H54 (cell line): ENCODE data around the gene SLC6A4.
"Not testable (repeated sequence)": the region's sequence is repeated elsewhere in the genome, so short reads cannot be mapped to it uniquely, and the experiment has no call there.

ENCODE experiments used
- DNase-seq: peaks from one replicate; pipeline ENCODE4 v3.0.0; 2011; ENCODE audit warnings: low spot score, mixed read lengths; ENCODE audit not compliant: insufficient read length
- FAIRE-seq: peaks from 3 replicates; lab custom pipeline; 2011; peaks lifted over from hg19 to GRCh38; lab: Jason Lieb, UNC
- POLR2A ChIP-seq: IDR thresholded peaks from 2 replicates; pipeline ENCODE4 v1.6.1; 2011; ENCODE audit warnings: low read depth, mild to moderate bottlenecking, low read length

SLC6A4 gene

DNA sequence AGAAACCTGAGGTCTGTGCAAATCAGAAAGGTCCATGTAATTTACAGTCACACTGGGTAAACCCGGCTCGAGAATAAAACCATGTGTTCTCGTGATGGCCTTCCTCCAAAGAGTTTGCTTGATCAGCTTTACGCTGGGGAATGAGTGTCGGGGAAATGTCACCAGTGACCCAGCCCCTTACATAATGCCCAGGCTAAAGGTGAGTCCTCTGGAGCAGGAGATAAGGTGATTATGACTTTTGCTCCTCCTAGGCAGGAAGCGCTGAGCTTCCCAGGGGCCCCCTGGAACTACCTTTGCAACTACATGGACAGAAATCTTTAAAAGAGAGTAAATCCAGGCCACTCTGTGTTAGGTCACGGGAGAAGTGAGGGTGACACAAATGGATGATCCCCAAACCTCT lies 15.7 kb downstream of the SLC6A4 start:
- no peak for FAIRE-seq
- TF ChIP-seq POLR2A, result no peak
- no peak for DNase-seq

- FAIRE-seq (no peak), DNase-seq (no peak)
- TF ChIP-seq POLR2A, result no peak
Observed at GRCh38 chr17:30219315-30219714, 16.2 kb downstream of the SLC6A4 start.

DNA sequence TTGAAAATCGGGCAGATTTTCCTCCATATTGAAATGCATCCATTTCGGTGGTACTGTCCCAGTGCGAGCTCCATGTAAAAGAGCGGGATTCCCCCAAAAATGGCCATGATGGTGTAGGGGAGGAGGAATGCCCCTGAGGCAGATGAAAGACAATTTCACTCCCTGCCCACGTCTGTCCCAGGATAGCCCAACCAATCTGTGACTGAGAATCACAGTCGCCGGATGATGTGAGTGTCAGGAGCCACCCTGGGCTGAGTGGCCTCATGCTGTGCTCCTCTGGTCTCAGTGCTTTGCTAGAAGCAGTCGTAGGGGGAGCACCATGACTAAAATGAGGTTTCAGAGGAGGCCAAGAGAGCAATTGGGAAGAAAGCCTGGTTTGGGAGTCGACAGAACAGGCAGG lies 16.7 kb downstream of the SLC6A4 start:
- no peak for FAIRE-seq
- DNase-seq, result no peak
- TF ChIP-seq POLR2A, result no peak

DNA sequence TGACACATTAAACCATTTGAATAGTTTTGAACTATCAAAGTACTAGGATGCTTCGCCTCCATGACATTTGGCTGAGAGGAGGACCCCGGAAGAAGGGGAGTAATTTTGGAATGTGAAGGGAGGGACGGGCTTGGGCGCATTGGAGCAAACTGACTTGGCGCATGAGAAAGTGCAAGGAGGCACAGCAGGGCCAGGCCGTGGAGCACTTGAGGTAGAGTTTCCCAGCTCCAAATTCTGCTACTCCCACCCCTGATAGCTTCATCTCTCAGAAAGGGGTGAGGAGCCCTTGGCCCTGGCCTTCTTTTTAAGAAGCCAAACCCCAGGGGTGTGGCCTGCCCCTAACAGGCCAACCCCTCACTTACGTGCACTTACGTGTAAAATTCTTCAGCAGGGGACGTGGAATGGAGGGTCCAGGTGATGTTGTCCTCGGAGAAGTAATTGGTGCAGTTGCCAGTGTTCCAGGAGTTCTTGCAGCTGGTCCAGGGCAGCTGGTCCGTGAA lies 17.7 kb downstream of the SLC6A4 start:
- no peak for DNase-seq
- TF ChIP-seq POLR2A, result no peak
- no peak for FAIRE-seq

DNA sequence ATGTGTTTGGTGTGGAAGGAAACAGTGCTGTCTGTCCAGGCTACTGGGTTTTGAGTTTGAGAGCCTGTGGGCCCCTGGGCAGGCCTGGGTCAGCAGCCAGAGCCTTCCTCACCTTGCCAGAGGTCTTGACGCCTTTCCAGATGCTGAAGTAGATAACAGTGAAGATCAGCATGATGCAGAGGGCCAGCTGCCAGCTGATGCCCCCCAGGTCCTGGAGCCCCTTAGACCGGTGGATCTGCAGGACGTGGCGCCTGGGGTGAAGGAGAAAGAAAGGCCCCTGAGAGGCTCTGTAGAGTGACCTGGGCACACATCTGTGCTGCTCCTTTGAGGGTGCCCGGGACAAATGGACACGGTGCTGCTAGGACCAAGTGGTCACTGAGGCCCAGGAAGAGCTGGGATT lies 18.4 kb downstream of the SLC6A4 start:
- no peak for DNase-seq
- TF ChIP-seq POLR2A, result no peak
- FAIRE-seq, result no peak

DNA sequence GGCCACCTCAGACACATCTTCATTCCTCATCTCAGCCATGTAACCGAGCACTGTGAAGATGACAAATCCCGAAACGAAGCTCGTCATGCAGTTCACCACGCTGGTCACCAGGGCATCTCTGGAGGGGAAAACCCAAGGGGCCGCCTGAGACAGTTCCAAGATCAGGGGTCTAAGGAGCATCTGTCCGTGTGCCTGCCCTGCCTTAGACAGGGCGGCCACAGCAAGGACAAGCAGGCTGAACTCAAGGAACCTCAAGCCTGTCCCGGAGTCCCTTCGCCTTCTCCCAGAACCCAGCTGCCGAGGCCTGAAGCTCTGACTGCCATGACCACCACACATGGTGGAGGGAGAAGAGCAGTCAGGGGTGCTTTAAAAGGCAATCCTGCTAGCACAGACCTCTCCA lies 22.7 kb downstream of the SLC6A4 start:
- DNase-seq, result no peak
- no peak for FAIRE-seq
- TF ChIP-seq POLR2A, result no peak

- TF ChIP-seq POLR2A, result no peak
- no peak for FAIRE-seq
- DNase-seq, result no peak
Observed at GRCh38 chr17:30211371-30211770, 24.1 kb downstream of the SLC6A4 start.

DNA sequence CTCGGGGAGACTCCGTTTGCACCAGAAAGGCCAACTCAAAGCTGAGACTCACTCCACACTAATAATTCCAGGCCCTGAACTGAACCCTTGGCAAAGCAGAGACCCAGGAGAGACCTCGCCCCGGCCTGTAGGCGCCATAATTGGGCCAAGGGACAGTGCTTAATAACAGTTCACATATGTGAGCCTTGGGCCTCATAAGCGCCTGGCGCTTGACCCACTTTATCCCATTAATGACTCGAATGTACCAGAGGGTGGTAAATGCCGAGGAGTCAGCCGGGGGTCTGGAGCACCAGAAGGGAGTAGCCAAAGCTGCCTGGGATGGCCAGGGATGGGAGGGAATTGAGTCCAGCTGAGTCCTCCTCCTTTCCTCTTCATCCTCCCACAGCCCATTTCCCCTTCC lies 24.6 kb downstream of the SLC6A4 start:
- no peak for TF ChIP-seq POLR2A
- no peak for DNase-seq
- no peak for FAIRE-seq

DNA sequence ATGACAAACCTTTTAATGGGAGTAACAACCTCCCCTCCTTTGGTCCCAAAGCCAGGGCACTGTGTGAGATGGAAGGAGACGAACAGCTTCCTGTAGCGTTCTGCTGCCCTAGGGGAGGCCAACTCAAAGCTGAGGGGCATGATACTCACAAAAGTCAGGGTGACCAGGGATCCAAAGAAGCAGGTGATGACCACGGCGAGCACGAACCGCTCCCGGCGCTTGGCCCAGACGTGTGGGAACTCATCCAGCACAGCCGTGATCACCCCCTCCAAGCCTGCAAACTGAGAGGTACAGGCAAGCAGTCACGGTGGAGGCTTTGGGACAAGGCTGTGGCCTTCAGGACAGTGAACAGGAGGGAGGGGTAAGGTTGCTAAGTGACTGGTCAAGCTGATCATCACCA lies 25.1 kb downstream of the SLC6A4 start:
- DNase-seq, result no peak
- no peak for FAIRE-seq
- no peak for TF ChIP-seq POLR2A

DNA sequence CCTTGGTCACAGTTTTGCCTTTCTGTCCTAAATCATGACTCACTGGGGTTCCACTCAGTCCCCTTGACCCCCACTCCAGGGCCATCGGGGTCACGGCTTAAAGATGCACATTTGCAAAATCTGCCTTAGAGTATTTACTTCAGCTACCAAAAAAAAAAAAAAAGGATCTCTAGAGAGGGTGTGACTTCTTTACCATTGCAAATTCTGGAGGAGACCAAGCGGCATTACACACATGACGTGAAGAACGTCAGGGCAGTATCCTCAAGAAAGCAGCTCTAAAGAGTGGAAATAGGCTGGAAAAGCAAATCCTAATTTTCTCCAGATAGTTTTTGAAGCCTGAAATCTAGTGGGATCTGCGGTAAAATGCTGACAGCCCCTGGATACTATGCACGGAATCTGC lies 25.6 kb downstream of the SLC6A4 start:
- no peak for TF ChIP-seq POLR2A
- FAIRE-seq, result no peak

DNA sequence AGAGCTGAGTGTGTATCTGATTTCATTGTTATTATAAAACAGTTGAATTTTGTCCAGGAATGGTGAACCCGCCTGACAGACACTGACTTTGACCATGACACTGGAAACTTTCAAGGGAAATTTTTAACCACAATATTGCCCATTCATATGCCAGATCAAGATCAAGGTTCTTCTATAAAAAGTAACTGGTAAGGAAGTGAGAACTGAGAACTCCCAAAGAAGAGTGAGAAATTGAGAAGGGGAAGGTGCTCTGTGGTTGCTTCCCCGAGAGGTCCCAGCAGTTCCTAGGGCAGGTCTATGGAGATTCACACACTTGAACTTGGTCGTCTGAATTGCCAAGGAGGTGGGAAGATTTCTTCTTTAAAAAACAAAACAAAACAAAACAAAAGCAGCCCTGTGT lies 27.3 kb downstream of the SLC6A4 start:
- FAIRE-seq, result no peak
- no peak for TF ChIP-seq POLR2A

More for the DNA sequence above, 25.6 kb downstream of the SLC6A4 start:
- DNase-seq, result no peak

GRCh38 chr17:30207655-30208054 lies 27.8 kb downstream of the SLC6A4 start:
- no peak for FAIRE-seq
- TF ChIP-seq POLR2A, result no peak

More for the DNA sequence above, 27.3 kb downstream of the SLC6A4 start:
- DNase-seq, result no peak

DNA sequence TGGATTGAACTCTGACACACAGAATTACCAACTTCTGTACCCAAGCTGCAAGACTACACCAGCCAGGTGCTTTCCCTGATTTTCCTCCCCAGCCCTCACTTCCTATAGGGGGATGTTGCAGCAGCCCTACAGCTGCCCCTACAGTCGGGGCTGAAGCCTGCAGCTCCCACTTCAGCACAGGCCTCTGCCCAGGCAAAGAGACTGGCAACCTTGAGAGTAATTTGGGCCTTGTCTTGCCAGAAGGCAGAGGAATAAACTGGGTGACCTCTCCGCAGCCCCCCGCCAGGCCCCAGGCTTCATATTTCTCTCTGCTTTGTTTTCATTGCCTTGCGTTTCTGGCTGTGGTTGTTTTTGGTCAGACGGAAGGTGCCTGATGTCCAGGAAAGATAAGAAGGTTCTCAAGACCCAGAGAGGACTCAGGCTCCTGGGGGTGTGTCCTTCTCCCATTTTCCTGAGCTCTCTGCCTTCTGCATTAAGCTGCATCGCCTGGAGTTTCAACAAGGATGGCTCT lies 32.0 kb downstream of the SLC6A4 start:
- no peak for FAIRE-seq
- DNase-seq, result no peak
- TF ChIP-seq POLR2A, result no peak

More at GRCh38 chr17:30207655-30208054, 27.8 kb downstream of the SLC6A4 start:
- no peak for DNase-seq

- FAIRE-seq, DNase-seq: not testable (repeated sequence)
Observed at GRCh38 chr17:30200656-30201055, 34.8 kb downstream of the SLC6A4 start.

DNA sequence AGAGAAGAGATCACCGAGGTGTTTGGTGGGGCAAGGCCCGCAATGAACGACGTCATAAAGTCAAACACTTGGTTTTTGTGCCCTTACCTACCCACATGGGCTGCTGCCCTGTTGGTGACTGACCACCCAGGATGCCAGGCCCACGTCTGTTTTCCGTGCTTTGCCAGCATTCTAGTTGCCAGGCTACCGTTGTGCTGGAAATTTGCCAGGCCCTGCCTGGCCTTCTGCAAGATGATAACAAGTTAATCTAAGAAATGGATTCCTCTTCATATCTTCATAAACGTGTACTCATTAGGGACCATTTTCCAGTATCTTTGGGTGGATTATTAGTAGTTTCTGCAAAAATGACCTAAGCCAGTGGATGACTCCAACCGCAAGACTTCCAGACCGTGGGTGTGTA lies 35.4 kb downstream of the SLC6A4 start:
- DNase-seq (no peak), FAIRE-seq (no peak)
- TF ChIP-seq POLR2A, result no peak

DNA sequence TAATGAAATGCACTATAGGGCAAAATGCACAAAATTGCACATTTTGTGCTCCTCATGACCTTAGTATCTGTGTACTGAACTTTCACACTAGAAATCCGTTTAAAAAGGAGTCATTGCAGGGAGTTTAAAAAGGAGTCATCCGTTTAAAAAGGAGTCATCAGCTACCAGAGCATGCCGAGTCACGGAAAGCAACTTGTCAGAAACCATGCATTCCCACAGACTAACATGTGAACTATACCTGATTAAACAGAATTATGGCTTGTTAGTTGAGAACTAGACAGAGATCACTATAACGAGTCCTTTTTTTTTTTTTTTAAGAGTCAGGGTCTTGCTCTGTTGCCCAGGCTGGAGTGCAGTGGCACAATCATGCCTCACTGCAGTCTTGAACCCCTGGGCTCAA lies 35.9 kb downstream of the SLC6A4 start:
- DNase-seq (no peak), FAIRE-seq (no peak)
- TF ChIP-seq POLR2A, result no peak

DNA sequence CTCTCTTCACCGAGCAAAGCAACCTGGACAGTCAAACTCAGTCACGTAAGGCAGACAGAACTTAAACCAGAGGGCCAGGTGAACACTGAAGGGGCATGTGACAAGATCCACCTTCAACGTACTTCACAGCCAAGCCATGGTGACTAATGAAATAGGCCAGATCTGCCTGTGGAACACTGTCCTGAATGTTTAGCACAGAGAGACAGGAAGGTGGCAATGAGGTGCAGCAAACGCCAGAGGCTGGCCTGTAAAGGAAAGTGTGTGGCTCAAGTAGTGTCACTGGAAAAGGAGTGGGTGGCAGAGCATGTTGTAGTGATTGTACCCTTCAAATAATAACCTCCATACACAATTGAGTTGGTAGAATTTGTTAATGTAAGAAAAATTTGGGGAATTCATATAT lies 38.1 kb downstream of the SLC6A4 start:
- DNase-seq (no peak), FAIRE-seq (no peak)
- TF ChIP-seq POLR2A, result no peak
